ENCODE data around the gene RAI1. TPM values are rescaled to one million over a fixed set of nuclear protein-coding genes. Genes with fewer than 3 reads are reported as not detected.

RAI1 gene
- total and polyA plus RNA-seq, 2 experiments from 2014 or later = 0.87 to 0.89 TPM

GRCh38 chr17:17846645-17847044 lies 165.4 kb downstream of the RAI1 start:
- Histone ChIP-seq H4K20me1 (replicated peaks; ENCODE audit: insufficient read depth) (no peaks in the 10 kb centered on the region), H3K9me2 (ENCODE audit: insufficient read depth) (no peaks in the 10 kb centered on the region), H3K27ac (ENCODE audit: low read depth) (no peak overlapping the region), H3K36me3 (ENCODE audit: insufficient read depth) (no peaks in the 10 kb centered on the region), H3K4me1 (ENCODE audit: insufficient read depth) (peaks cover 21% of the 10 kb centered on the region), H2AFZ (no peak overlapping the region), H3K79me2 (replicated peaks; ENCODE audit: insufficient read depth) (no peaks in the 10 kb centered on the region), H3F3A (replicated peaks; ENCODE audit: low read depth) (no peaks in the 10 kb centered on the region), H3K27me3 (ENCODE audit: insufficient read depth) (no peaks in the 10 kb centered on the region), H3K4me3 (no peak overlapping the region), H3K4me2 (no peak overlapping the region)
- ATAC-seq (no peak), DNase-seq (ENCODE audit: low spot score) (no peak)
- Mint-ChIP-seq H3K27me3 (ENCODE audit: insufficient read depth, low read depth, poor library complexity) (peaks cover 25% of the 10 kb centered on the region), H3K9me3 (no peaks in the 10 kb centered on the region; the same call in 2 of the 3 replicates), H3K36me3 (ENCODE audit: low read depth) (no peaks in the 10 kb centered on the region), H3K4me1 (peaks cover 62% of the 10 kb centered on the region), H3K27ac (no peak overlapping the region), H3K4me3 (no peak overlapping the region; the same call in 2 of the 3 replicates)
- TF ChIP-seq CTCF (conservative IDR thresholded peaks at IDR 0.05; ENCODE audit: low read depth in 2 of 2) (no peak), ETS1 (IDR thresholded peaks at IDR 0.05) (no peak), ZNF114 (CRISPR knock-in tag; IDR thresholded peaks at IDR 0.05) (no peak), STAT1 (IDR thresholded peaks at IDR 0.05; ENCODE audit: unreplicated experiment) (no peak)

- H3K27ac ChIP-seq (ENCODE audit: low read depth) = no peak overlapping the region
- Mint-ChIP-seq H3K4me3 (no peak overlapping the region; the same call in 2 of the 3 replicates), H3K9me3 (no peaks in the 10 kb centered on the region; the same call in 2 of the 3 replicates), H3K27me3 (ENCODE audit: insufficient read depth, low read depth, poor library complexity) (peaks cover 27% of the 10 kb centered on the region), H3K27ac (no peak overlapping the region), H3K36me3 (ENCODE audit: low read depth) (no peaks in the 10 kb centered on the region), H3K4me1 (peaks cover 64% of the 10 kb centered on the region)
- TF ChIP-seq ZNF331 (CRISPR knock-in tag; IDR thresholded peaks at IDR 0.05; ENCODE audit: low read depth) (no peak), ZNF114 (CRISPR knock-in tag; IDR thresholded peaks at IDR 0.05) (no peak), REST (IDR thresholded peaks at IDR 0.05; ENCODE audit: unreplicated experiment) (no peak), CTCF (conservative IDR thresholded peaks at IDR 0.05; ENCODE audit: low read depth in 2 of 2) (no peak), JUNB (IDR thresholded peaks at IDR 0.05; ENCODE audit: unreplicated experiment) (no peak), STAT1 (IDR thresholded peaks at IDR 0.05; ENCODE audit: unreplicated experiment) (no peak), CREB1 (CRISPR knock-in tag; IDR thresholded peaks at IDR 0.05; ENCODE audit: low read depth) (no peak), EZH2 (IDR thresholded peaks at IDR 0.05; ENCODE audit: low read depth, unreplicated experiment) (no peak)
- DNase-seq (ENCODE audit: low spot score) = no peak
- H3K79me2 ChIP-seq (replicated peaks; ENCODE audit: insufficient read depth) = no peaks in the 10 kb centered on the region
- ATAC-seq = no peak
- H2AFZ ChIP-seq = no peak overlapping the region
- H3K4me3 ChIP-seq = no peak overlapping the region
- H3K4me2 ChIP-seq = no peak overlapping the region
- H3K9me2 ChIP-seq (ENCODE audit: insufficient read depth) = no peaks in the 10 kb centered on the region
- H3K36me3 ChIP-seq (ENCODE audit: insufficient read depth) = no peaks in the 10 kb centered on the region
- H3K27me3 ChIP-seq (ENCODE audit: insufficient read depth) = no peaks in the 10 kb centered on the region
- H3K4me1 ChIP-seq (ENCODE audit: insufficient read depth) = peaks cover 19% of the 10 kb centered on the region
- no peaks in the 10 kb centered on the region for H4K20me1 ChIP-seq (replicated peaks; ENCODE audit: insufficient read depth)
- H3F3A ChIP-seq (replicated peaks; ENCODE audit: low read depth) = no peaks in the 10 kb centered on the region
These were observed 165.9 kb downstream of the RAI1 start for GRCh38 chr17:17847118-17847689.

Data from GM23338 (cell line).